Mesenteric fat pad (tissue), 1 donor: ENCODE data around the gene RPL5. TPM values are rescaled to one million over a fixed set of nuclear protein-coding genes. Genes with fewer than 3 reads are reported as not detected.

Experiments used
- DNase-seq: peaks from one replicate; pipeline ENCODE4 v3.0.0-alpha.2; 2020; ENCODE audit warnings: low spot score
- total RNA-seq: library from RNA; stranded (reverse); fragmentation: NEBNext Ultra II Directional; extraction: Animal tissue kit (Norgen Biotek cat#: 25700); gene quantifications from one replicate; pipeline ENCODE4 v1.2.1, GENCODE V29; 2021
- donor health status: DM: yes; HTN: yes; CAD: no.

The RPL5 gene
- total RNA-seq, 1 donor from 2014 or later = 762 TPM

DNA sequence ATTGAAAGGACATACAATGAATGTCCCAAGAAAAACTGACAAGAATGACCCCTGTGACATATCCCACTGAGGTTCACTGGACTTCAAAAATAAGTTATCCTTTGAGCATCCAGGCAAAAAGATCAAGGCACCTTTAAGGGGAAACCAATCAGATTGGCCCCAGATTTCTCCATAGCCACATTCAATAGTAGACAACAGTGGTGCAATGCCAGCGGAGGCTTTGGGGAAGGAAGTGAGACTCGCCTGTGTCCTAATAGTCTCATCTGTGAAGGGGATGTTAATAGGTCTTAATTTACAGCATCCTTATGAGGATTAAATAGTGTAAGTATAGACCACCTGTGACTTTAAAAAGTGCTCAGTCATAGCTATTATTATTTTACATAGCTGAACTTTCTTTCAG lies 21.5 kb downstream of the RPL5 start:
- no peak for DNase-seq

DNA sequence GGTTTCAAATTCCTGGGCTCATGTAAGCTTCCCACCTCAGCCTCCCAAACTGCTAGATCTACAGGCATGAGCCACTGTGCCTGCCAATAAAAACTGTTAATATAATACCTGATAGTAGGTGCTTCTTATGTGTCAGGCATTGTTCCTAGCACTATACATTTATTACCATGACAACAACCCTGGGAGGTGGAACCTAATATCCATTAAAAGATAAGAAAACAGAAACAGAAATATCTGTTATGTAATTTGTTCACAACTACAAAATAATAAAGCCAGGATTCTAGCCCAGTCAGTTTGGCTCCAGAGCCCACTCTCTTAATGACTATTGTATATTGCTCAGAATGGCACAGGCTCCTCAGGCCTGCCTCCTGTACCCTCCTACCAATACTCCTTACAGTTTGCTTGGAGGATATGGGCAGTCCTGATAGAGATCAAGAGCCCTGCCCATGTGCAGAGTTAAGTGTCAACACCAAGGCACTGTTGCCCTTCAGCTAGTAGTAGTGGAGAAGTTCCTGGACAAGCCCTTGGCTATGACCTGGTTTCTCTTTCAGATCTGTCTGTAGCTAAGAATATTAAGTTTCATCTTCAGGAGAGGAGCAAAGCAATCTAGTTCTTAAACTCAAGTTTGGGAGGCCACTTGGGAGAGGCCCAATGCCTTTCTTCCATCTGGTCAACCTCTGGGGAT lies 22.4 kb downstream of the RPL5 start:
- no peak for DNase-seq

DNA sequence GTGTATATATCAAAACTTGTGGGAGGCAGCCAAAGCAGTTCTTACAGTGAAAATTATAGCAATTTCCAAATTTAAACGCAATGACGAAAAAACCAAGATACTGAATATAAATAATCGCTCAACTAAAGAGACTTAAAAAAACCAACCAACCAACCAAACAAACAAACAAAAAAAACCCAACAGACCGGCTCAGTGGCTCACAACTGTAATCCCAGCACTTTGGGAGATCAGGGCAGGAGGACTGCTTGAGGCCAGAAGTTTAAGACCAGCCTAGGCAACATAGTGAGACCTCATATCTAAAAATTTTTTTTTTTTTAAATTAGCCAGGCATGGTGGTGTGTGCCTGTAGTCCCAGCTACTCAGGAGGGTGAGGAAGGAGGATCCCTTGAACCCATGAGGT lies 23.4 kb downstream of the RPL5 start:
- no peak for DNase-seq

DNA sequence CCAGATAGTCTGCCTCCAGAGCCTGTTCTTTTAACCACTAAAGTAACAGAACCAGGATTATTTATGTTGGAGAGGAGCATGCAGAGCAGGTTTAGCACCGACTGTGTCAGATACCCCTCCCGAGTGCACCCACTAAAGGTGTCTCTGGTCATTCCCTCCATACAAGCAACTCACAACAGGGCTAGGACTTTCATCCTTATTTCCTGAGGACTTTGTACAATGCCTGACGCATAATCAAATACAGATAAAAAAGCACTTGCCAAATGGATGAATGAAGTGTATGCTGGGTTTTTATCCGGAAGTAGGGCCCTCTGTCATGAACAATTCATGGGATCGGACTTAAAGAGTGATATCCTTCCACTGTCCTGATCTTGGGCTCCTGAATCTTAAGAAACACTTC lies 26.0 kb downstream of the RPL5 start:
- no peak for DNase-seq

DNA sequence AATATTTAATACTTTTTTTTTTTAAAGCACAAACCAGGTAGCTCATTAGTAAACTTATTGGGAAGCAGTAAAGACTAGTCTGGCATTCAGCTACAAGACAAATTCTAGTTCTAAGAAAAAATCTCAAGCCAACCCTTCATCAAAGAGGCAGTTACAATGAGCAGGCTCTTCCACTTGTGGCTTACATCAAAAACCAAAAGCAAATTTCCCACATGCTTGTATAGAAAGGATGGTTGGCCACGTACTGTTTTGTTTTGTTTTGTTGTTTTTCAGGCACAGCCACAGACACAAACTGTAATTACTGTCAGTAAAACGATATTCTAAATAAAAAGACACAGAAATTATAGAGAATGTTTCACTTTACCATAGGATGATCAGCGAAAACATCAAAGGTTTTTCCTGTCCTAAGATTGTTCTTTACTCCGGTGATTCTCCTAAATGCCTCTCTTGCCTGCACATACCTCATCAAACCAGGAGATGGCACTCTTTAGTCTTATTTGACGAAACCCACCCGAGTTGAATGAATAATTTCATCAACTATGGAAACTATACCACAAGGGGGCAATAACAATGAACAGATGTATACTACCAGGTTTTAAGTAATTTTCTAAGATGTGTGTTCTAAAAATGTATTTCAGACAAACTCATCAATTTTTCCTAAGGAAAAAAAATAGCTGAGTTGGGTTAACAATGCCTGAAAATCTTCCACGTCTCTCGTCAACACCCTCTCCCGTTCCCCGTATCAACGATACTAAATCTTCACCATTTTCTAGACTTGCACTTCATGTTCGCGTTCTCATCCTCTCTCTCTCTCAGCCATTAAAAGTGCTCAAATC lies 26.9 kb downstream of the RPL5 start:
- no peak for DNase-seq

DNA sequence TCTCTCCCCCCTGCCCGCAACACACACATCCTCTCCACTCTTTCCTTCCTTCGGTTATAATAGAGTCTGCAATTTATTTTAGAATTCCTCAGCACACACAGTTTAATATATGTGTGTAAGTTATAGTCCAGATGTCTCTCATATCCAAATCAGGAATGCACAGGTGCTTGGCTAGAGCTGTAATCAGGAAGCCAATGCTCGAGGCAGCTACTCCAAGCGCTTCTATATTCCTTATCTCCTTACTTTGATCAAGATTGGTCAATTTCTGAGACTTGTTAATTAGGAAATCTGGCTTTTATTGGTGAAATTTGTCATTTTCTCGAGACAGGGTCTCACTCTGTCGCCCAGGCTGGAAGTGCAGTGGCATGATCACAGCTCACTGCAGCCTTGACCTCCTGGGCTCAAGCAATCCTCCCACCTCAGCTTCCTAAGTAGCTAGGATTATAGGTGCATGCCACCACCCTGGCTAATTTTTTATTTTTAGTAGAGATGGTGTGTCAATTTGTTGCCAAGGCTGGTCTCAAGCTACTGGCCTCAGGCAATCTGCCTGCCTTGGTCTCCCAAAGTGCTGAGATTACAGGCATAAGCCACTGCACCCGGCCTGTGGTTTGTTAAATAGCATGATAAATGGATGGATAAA lies 27.7 kb downstream of the RPL5 start:
- no peak for DNase-seq

DNA sequence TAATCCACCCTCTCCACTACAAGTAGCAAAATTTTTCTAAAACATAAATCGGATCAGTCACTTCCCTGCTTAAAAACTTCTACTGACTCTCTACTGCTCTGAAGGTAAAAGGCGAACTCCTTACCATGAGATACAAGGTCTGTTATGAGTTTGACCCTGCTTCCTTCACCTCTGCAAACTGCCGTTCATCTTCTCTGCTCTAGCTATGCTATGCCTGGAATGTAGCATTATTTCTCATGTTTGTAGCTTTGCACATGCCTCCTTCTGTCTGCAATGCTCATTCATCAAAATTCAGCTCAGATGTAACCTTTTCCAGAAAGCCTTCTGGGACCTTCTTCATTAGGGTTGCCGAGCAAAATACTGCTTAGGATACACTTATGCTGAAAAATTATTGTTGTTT lies 30.8 kb downstream of the RPL5 start:
- DNase-seq = no peak

DNA sequence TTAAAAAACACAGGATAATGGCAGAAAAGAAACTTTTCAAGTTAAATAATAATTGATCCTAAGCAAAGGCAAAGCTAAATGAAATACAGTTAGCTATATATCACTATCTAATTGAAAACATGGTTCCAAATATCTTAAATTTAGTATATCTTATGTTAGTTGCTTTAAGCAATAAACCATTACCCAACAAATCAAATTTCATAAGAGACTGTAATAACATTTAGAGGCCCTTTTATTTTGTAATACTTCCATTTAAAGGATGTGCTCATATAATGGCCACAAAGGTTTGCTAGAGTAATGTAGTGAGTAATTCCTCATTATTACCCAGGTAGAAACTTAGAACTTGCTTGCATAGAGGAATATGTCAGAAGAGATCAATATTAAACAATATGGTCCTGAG lies 32.3 kb downstream of the RPL5 start:
- DNase-seq = no peak

DNA sequence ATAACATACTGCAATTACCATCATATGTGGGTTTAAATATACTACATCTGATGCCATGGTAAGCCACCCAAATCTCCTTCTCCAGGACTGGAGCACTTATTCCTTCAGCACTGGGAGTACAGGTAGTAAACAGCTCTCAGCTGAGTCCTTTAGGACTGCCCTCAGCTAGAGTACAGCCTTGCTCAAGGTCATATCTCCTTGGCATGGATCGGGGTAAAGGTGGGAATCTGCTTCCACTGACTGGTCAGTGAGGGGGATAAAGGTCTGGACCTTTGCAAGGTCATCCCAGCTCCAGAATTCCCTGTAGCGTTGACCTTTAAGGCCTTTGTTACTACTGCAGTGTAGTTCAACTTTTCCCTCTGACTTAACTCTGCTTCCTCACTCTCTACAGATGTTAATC lies 38.8 kb downstream of the RPL5 start:
- no peak for DNase-seq

DNA sequence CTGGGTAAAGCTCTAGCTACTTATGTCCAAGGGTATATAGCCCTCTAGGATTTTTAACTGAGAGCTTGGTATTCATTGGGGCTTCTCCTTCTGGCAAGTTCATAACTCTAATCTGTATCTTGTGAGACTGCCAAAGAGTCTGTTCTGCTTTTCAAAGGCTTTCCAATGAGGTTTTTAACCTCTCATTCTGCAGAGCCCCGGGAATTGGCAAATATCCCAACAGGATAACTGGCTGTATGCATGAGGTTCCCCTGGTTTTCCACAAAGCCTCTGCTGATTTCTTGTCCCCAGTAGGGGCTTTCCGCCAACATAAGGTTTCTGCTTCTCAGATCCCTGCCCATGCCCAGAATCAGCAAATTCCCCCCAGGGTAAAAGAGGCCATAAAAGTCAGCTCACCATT lies 40.9 kb downstream of the RPL5 start:
- no peak for DNase-seq

DNA sequence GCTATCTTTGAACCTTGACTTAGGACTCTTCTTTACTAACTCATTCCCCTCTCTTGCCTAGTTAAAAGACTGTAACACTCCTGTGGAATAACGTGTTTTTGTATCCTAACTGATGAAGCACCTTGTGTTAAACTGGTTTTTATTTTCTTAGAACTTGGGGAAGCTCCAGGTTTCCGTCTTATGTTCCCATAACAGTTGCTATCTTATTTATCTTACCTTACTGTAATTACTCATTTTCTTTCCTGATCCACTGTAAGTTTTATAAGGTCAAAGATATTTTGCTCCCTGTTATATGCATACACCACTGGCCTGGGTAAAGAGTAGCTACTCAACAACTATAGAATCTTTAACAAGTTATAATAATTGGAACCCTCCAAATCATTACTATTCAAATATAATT lies 43.1 kb downstream of the RPL5 start:
- DNase-seq = no peak

DNA sequence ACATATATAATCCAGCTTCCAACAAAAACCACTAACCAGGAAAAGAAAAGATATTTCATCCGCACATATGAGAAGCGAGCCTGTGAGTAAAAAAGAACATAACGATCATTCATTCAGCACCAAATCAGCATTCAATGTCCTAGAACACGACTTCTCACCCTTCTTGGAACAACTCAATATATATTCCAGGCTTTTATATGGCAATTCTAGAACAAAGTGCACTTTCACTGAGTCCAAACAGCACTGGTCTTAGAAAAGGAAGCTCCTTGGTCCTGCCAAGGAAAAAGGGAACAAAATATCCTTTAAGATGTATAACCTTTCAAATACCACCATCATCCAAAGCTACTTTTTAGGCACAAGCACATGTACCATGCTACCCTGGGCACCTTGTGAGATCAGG lies 44.5 kb downstream of the RPL5 start:
- no peak for DNase-seq

DNA sequence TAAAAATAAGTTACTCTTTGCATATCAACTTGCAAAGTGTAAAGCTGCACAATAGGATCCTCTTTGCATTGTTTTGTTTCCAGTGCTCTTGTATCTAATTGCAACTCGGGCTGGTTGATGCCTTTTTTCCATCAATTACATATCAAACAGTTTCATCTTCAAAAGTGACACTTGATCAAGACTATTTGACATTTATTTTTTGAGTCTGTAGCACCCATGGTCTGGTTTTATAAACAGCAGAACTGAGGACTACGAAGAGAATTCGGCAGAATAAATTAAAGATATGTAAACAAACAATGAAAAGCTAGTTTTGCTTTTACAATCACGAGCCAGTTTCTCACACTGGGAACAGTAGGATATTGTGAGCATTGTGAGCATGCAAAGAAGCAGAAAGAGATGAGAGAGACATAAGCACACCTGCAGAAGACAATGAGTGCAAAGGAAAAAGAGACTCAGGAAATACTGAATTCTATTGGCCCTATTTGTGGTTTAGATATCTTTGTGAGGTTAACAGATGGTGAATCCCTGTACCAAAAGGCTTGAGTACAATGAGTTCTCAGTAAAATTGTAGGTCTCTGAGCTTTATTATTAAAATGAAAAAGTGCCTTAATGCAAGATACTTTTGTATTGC lies 45.4 kb downstream of the RPL5 start:
- no peak for DNase-seq

DNA sequence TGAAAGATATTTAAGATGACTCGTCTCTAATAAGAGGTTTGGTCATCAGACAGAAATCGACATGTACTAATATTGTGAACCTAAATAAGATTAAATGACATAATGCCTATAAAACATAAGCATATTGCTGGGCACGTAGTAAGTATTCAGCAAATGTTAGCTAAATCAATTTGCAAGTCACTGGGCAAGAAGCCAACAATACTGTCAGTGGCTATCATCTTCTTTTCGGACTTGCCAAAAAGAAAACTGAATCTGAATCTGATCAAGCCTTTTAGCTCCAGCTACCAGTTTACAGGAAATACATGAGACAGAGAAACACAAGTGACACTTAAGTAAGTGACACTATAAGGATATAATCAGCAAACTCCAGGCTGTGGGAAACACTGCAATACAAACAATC lies 46.0 kb downstream of the RPL5 start:
- DNase-seq = no peak

DNA sequence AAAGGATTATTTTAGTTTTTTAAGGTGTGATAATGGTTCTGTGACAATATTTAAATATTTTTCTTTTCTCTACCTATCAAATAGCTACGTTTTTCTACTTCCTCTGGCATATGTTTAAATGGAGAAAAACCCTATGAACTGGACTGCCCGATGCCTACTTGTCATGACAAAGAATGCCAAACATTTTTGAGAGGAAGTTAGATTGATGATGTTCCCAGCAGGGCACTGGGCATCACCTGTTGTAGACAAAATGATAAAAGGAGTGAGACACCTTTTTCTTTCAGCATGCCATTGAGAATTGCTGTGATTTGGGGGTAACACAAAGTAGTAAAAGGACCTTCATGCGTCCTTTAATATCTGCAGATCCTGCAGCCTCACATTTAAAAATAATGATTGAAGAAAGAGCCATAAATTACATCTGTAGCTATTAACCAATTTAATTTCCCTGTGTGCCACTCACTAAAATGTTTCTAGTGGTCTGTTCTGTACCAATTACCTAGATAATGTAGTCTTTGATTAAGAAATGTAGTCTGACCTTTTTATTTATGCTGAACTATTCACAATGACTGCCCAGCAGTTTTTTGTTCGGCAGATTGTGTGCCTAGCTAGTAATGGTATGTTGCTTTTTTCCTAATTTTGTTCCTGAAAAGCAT lies 47.6 kb downstream of the RPL5 start:
- no peak for DNase-seq

DNA sequence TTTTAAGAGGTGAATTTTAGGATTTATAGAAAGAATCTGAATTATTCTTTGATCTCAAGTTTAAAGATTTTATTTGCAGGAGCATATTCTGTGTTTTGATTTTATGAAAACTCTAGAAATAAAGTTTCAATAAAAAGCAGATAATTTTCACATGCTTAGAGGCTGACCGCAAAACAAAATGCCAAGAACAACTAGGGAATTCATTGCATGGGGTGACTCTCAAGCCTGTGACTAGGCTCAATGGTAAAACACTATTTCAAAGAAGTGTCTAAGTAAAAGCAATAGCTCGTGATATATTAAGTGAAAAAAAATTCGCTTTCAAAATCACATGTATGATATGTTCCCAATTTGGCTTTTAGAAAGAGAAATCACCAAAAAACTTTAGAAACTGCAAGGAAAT lies 49.6 kb downstream of the RPL5 start:
- DNase-seq = no peak

DNA sequence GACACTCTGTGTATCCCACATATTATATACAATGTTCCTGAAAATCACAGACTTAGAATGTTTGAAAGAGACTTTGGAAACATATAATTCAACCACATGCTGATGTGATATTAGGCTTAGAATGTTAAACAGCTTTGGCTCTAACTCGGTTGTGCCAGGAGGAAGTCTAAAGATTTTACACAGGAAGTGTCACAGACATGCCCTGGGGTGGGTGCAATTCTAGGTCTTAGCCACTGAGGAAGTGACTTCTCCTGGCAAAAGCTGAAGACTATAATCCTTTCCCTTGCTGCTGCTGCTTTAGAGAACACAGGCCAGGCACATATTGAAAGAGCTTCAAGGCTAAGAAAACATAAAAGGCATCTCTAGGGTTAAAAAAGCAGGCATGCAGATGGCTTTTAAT lies 51.0 kb downstream of the RPL5 start:
- DNase-seq = no peak

DNA sequence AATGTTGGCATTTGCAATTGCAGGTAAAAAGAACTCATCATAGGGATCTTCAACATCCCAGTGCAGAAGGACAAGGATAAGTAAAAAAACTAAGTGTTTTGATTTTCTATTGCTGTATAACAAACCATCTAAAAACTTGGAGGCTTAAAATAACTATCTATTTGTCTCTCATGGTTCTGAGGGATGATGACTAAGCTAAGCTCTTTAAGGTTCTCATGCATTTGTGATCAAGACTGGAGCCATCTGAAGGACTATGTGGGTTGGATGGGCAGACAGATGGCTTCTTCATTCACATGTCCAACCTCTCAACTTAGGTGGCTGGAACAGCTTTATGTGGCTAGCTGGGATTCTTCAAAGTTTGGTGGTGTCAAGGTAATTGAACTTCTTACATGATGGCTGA lies 51.5 kb downstream of the RPL5 start:
- DNase-seq = no peak

DNA sequence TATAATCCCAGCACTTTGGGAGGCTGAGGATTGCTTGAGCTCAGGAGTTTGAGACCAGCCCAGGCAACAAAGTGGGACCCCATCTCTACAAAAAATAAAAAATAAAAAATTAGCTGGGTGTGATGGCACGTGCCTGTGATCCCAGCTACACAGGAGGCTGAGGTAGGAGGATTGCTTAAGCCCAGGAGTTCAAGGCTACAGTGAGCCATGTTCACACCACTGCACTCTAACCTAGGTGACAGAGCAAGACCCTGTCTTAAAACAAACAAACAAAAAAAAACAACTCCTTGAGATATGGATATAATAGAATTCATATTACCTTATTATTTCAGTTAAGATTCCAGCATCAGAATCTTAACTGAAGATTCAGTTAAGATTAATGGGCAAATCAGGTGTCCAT lies 52.4 kb downstream of the RPL5 start:
- no peak for DNase-seq

DNA sequence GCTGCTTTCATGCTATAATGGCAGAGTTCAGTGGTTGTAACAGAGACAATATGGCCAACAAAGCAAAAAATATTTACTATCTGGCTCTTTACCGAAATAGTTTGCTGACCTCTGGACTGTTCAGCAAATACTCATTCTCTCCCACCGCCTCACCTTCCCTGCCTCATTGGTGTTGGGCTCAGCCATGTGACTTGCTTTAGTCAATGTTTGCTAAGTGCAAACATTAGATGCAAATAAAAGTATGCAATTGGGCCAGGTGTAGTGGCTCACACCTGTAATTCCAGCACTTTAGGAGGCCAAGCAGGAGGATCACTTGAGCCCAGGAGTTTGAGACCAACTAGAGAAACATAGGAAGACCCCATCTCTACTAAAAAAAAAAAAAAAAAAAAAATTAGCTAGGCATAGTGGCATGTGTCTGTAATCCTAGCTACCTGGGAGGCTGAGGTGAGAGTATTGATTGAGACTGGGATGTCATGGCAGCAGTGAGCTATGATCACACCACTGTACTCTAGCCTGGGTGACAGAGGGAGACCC lies 55.1 kb downstream of the RPL5 start:
- DNase-seq = no peak

DNA sequence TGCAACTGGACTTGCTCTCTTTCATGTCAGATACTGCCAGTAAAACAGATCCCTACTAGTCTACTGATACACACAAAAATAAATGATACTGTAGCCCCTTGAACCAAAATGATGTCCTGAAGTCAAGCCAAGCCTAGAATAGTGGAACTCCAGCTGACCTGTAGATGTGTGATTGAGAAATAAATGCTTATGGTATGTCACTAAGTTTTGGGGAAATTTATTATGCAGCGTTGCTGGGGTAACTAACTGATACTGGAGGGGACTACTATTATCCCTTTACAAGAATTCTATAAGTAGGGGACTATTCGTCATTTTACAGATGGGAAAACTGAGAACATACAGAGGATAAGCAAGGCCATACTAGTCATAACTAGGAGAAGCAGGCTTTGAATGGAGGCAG lies 55.6 kb downstream of the RPL5 start:
- no peak for DNase-seq
